H1 (cell line): ENCODE results near the gene MAPK8IP3.

Experiments used
- ASH2L ChIP-seq: fragments of 200-600, 300-600 bp; sonication (generic); IDR thresholded peaks from one replicate; pipeline ENCODE4 v1.7.1; 2017; ENCODE audit warnings: low read length
- CTCF ChIP-seq, 3 experiments: IDR thresholded peaks; 1 replicate in 2 of 3; 2 replicates in 1 of 3; pipeline versions ENCODE4 v1.5.1 to v1.6.1; 2011; ENCODE audit warnings: low read length in 3 of 3, mild to moderate bottlenecking in 3 of 3, inconsistent platforms in 2 of 3, low read depth in 1 of 3, moderate library complexity in 1 of 3; ENCODE audit not compliant: insufficient read depth in 1 of 3; ENCODE audit errors: control extremely low read depth in 1 of 3
- EZH2 ChIP-seq: fragments of 200-600 bp; sonication (generic); IDR thresholded peaks from 2 replicates; pipeline ENCODE4 v1.7.1; 2012; ENCODE audit warnings: low read depth, mild to moderate bottlenecking, moderate library complexity, low read length, inconsistent platforms; ENCODE audit not compliant: severe bottlenecking
- KDM1A ChIP-seq: fragments of 200-600, 300-600 bp; sonication (generic); IDR thresholded peaks from 2 replicates; pipeline ENCODE4 v1.7.1; 2016; ENCODE audit warnings: mild to moderate bottlenecking, low read length, borderline replicate concordance
- MAFK ChIP-seq: IDR thresholded peaks from 2 replicates; pipeline ENCODE4 v1.6.1; 2012; ENCODE audit warnings: low read depth, mild to moderate bottlenecking, improper control_type of control experiment, low read length
- POLR2A ChIP-seq, 2 experiments: IDR thresholded peaks; 1 replicate in 1 of 2; 2 replicates in 1 of 2; pipeline ENCODE4 v1.6.1; 2011; ENCODE audit warnings: low read depth in 2 of 2, low read length in 2 of 2, mild to moderate bottlenecking in 2 of 2; ENCODE audit errors: control extremely low read depth in 1 of 2
- POLR2AphosphoS5 ChIP-seq: IDR thresholded peaks from 2 replicates; pipeline ENCODE4 v1.6.1; 2011; ENCODE audit warnings: low read depth, low read length
- RFX5 ChIP-seq: IDR thresholded peaks from 2 replicates; pipeline ENCODE4 v1.6.1; 2011; ENCODE audit warnings: low read depth, low read length, improper control_type of control experiment, borderline replicate concordance
- SRF ChIP-seq: IDR thresholded peaks from 2 replicates; pipeline ENCODE4 v1.6.1; 2011; ENCODE audit warnings: mild to moderate bottlenecking, low read depth, low read length, moderate library complexity
- TBP ChIP-seq: IDR thresholded peaks from 2 replicates; pipeline ENCODE4 v1.6.1; 2011; ENCODE audit warnings: low read depth, low read length, improper control_type of control experiment
- TCF12 ChIP-seq: IDR thresholded peaks from 2 replicates; pipeline ENCODE4 v1.6.1; 2011; ENCODE audit warnings: low read depth, mild to moderate bottlenecking, low read length
- TF ChIP-seq, protein P1 (sequence below): IDR thresholded peaks from 2 replicates; pipeline ENCODE4 v1.6.1; 2012; ENCODE audit warnings: inconsistent platforms
- TF ChIP-seq, protein P2 (sequence below): IDR thresholded peaks from 2 replicates; pipeline ENCODE4 v1.6.1; 2012; ENCODE audit warnings: inconsistent platforms

- TF ChIP-seq MAFK (no peak), SRF (no peak), ASH2L (no peak), EZH2 (no peak), CTCF (IDR thresholded peaks at IDR 0.05; ENCODE audit: control extremely low read depth in 1 of 3, insufficient read depth in 1 of 3, low read depth in 1 of 3, low read length in 3 of 3) (no peak), POLR2AphosphoS5 (no peak), RFX5 (no peak), POLR2A (IDR thresholded peaks at IDR 0.05; ENCODE audit: control extremely low read depth in 1 of 2, low read depth in 2 of 2, low read length in 2 of 2) (no peak), KDM1A (no peak), TCF12 (no peak), TBP (no peak)
- TF ChIP-seq, protein P1, sequence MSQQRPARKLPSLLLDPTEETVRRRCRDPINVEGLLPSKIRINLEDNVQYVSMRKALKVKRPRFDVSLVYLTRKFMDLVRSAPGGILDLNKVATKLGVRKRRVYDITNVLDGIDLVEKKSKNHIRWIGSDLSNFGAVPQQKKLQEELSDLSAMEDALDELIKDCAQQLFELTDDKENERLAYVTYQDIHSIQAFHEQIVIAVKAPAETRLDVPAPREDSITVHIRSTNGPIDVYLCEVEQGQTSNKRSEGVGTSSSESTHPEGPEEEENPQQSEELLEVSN, result no peak
- TF ChIP-seq, protein P2, sequence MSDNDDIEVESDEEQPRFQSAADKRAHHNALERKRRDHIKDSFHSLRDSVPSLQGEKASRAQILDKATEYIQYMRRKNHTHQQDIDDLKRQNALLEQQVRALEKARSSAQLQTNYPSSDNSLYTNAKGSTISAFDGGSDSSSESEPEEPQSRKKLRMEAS, result no peak
Observed at GRCh38 chr16:1766231-1766630, 60.2 kb downstream of the MAPK8IP3 start.
